ENCODE results near the gene KRT33B.
"Not testable (repeated sequence)": the region's sequence is repeated elsewhere in the genome, so short reads cannot be mapped to it uniquely, and the experiment has no call there.

Gene KRT33B

DNA sequence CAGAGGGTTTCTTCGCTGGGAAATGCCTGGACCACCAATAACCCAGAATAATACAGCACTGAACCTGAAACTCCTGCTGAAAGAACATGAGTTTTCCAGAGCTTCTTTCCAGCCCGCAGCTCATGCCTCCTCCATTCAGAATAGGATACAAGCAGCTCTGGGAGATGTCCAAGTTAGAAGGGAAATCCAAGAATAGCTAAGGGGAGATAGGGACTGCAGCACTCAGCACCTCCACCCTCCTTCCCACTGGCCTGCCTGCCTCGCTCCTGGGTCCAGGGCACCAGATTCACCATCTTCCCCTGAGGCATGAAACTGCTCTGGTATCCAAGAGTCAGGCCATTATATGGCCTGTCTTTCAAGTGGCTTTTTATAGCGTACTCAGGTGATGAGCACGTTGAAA is 23.7 kb upstream of the KRT33B start:
- DNase-seq: no peak

GRCh38 chr17:41392278-41392677 is 22.7 kb upstream of the KRT33B start:
- DNase-seq: no peak

DNA sequence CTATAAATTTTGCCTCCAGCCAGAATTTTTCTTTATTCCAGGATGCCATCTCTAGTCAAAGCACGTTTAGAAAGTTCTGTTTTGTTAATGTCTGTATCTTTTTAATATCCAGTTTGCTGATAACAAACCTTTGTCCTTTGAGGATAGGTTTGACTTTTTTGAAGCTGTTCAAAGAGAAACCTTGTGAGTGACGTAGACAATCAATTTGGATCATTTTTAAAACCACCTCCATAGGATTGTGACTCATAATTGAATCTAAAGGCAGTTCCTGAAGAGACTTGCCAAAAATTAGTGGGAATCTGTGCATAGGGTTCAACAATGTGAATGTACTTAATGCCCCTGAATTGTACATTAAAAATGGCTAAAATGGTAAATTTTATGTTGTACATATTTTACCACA is 21.9 kb upstream of the KRT33B start:
- DNase-seq: no peak

- no peak for DNase-seq
Observed at GRCh38 chr17:41390411-41390938, 20.9 kb upstream of the KRT33B start.

- DNase-seq: no peak
Observed at GRCh38 chr17:41387670-41388069, 18.1 kb upstream of the KRT33B start.

DNA sequence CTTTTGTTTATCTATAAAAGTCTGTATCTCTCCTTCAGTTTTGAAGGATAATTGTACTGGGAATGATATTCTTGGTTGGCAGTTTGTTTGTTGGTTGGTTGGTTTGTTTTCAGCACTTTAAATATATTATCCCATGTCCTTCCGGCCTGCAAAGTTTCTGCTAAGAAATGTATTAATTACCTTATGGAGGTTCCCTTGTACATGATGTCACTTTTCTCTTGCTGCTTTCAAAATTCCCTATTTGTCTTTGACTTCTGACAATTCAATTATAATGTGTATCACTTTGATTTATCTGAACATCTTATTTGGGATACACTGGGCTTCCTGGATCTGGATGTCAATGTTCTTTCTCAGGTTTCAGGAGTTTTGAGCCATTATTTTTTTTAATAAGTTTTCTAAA is 16.6 kb upstream of the KRT33B start:
- DNase-seq: no peak

GRCh38 chr17:41383690-41384089 is 14.1 kb upstream of the KRT33B start:
- no peak for DNase-seq

- DNase-seq: no peak
Observed at GRCh38 chr17:41382394-41382793, 12.8 kb upstream of the KRT33B start.

DNA sequence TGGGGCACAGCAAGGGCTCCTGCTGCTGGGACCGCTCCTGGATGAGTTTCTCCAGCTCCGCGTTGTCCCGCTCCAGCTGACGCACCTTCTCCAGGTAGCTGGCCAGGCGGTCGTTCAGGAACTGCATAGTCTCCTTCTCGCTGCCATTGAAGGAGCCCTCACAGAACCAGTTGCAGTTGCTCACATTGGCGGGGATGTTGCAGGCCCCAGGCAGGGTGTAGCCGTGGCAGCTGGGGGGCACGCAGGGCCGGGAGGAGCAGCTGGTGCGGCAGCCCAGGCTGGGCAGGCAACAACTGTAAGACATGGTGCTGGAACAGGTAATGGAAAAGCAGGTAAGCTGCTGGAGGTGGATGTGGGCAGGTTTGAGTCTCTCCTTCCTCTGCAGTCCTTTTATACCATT is 12.3 kb upstream of the KRT33B start, which contains the start of gene KRT34:
TSS of gene KRT34 (minus strand) at position 364 of the 400 bp plus-strand sequence. CDS start at position 304, 60 bp downstream.
- not testable (repeated sequence) for DNase-seq

GRCh38 chr17:41380091-41380490 is 10.5 kb upstream of the KRT33B start:
- not testable (repeated sequence) for DNase-seq

DNA sequence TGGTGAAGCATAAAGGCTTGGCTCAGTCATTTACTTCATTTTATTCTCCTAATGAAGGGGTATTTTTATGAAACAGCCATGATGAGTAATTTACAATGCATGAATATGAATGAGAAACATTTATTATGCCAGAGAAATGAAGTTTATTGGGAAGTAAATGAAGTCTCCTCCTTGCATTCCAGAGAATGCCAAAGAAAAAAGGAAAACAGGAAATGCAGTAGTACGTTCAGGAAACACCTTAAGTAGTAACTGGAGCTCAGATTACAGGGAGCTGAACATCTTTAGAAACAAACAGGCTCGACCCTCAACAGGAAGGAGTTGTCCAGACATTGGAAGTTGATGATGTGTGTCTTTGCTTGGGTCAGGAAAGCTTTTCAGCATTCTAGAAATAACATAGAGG is 7.9 kb upstream of the KRT33B start:
- DNase-seq: no peak

DNA sequence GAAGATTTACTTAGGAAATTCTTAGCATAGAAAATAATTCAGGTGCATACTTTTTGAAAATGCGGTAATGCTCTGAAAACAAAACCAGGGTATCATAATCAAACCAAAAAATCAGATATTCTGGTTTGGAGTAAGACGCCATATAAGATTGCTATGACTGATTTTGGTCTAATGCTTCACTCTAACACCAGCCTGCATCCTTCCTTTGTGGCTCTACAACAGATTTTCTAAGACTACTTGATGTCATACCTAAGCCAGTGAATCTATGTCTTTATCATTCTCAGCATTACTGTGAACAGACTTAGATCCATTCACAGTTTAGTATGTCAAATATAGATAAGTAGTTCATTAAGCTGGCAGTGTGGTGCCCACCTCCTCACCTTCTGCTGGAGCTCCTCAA is 590 bp downstream of the KRT33B start:
- no peak for DNase-seq

- DNase-seq: no peak
Observed at GRCh38 chr17:41367426-41368075, 2.1 kb downstream of the KRT33B start.

GRCh38 chr17:41366070-41366469 is 3.5 kb downstream of the KRT33B start:
- DNase-seq: no peak

GRCh38 chr17:41363881-41364280 is 5.7 kb downstream of the KRT33B start:
- DNase-seq: no peak

- no peak for DNase-seq
Observed at GRCh38 chr17:41360296-41360995, 9.2 kb downstream of the KRT33B start.

DNA sequence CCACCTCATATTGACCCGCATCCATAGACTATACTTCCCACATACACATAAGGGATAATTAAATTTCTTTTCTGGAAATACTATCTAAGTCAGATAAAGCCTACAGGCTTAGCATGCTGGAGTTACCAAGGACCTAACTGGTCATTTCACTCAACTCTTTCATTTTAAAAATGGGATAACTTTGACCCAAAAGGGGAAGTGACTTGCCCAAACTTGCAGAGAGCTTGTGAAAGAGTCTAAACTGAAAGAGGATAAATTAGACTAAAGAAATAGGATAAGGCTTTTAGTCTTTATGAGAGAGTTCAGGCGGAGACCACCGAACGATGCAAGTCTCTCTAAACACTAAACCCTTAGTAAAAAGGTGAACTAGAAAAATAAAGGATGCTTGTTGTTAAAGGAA is 15.1 kb downstream of the KRT33B start:
- no peak for DNase-seq

- no peak for DNase-seq
Observed at GRCh38 chr17:41352597-41353366, 16.8 kb downstream of the KRT33B start.

DNA sequence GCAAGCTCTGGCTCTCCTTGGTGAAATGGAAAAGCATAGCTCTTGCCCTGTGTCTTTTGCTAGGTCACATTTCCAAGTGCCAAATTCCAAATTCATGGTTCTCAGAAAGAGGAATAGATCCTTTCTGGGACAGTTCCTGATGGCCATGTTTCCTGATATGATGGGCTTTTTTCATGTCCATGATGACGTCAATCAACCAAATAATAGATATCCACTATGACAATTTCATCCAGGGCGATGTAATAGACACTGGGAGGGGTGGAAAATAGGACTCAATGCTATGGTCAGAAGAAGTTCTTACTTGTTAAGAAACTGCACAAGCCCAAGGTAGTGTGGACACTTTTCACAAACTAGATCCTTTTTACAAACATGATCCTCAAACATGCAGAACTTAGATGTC is 18.4 kb downstream of the KRT33B start:
- DNase-seq: no peak

GRCh38 chr17:41350381-41350878 is 19.2 kb downstream of the KRT33B start, which contains the start of gene KRT33A:
Gene KRT33A (minus strand): TSS chr17:41350828. CDS start chr17:41350767, 61 bp downstream.
- not testable (repeated sequence) for DNase-seq

GRCh38 chr17:41347869-41348760 is 21.5 kb downstream of the KRT33B start:
- DNase-seq: no peak

DNA sequence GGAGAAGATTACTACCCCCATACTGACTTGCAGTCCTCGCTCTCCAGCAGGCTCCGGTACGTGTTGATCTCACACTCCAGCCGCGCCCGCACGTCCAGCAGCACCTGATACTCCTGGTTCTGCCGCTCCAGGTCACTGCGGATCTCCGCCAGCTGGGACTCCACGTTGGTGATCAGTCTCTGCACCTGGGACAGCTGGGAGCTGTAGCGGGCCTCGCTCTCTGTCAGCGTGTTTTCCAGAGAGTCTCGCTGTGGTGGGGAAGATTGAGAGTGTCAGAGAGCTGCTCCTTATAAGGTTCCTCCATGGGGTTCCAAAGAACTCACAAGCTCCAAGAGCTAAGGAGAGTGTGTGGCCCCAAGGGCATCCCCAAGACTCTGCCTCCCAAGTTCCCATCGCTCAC is 23.2 kb downstream of the KRT33B start:
- not testable (repeated sequence) for DNase-seq

Measured in activated naive CD4-positive, alpha-beta T cell (primary cell).